Dermis blood vessel endothelial cell (primary cell): Measurements from ENCODE around the gene SPDL1. TPM values are rescaled to one million over a fixed set of nuclear protein-coding genes. Genes with fewer than 3 reads are reported as not detected.
A peak's percentile ranks its signal among the peaks of the same experiment; 100 is the strongest.

Experiments
- DNase-seq: peaks from one replicate; pipeline ENCODE4 v3.0.0; 2010
- total RNA-seq: library from RNA; depleted of rRNA; stranded (reverse); fragments of >200 nt; gene quantifications from 2 replicates; pipeline ENCODE4 v1.2.3, GENCODE V29; 2014

Gene SPDL1, protein sequence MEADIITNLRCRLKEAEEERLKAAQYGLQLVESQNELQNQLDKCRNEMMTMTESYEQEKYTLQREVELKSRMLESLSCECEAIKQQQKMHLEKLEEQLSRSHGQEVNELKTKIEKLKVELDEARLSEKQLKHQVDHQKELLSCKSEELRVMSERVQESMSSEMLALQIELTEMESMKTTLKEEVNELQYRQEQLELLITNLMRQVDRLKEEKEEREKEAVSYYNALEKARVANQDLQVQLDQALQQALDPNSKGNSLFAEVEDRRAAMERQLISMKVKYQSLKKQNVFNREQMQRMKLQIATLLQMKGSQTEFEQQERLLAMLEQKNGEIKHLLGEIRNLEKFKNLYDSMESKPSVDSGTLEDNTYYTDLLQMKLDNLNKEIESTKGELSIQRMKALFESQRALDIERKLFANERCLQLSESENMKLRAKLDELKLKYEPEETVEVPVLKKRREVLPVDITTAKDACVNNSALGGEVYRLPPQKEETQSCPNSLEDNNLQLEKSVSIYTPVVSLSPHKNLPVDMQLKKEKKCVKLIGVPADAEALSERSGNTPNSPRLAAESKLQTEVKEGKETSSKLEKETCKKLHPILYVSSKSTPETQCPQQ
- total RNA-seq, result 10.9 and 27.5 TPM in 2 replicates

DNA sequence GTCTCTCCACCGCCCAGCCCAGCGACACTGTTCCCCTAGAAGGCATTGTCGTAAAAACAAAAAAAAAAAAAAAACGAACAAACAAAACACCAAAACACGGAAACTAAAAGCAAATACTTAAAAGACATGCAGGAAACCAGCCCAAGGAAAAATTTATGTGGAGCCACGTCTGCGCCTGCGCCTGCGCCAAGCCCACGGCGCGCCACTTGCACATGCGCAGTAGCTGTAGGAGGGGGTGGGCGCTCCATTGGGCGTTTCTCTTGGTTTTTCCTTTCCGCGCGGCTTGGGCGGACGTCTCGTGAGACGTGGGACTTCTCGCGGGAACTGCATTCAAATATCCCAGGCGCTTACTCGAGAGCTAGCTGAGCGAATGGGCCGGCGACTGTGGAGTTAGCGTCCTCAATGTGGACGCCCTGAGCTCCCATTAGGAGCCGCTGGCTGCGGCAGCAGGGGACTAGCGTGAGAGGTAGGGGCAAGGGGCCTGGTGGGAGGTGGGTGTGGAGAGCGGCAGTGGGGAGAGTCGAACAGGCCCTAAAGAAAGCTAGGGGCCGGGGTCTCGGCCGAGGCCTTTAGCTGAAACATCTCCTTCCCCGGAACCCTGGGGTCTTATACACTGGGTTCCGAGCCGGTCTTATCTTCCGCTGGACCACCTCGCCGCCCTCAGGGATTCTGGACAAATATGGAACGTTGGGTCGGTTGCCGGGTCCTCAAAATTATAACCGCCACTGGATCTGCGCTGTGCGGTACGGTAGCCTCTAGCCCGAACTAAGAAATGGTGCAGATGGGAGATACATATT, at the start of gene SPDL1:
SPDL1 (plus strand) TSS at position 350 of the 797 bp plus-strand sequence. CDS start 4,644 bp downstream, outside the sequence.
- DNase-seq, result peak; percentile 98

DNA sequence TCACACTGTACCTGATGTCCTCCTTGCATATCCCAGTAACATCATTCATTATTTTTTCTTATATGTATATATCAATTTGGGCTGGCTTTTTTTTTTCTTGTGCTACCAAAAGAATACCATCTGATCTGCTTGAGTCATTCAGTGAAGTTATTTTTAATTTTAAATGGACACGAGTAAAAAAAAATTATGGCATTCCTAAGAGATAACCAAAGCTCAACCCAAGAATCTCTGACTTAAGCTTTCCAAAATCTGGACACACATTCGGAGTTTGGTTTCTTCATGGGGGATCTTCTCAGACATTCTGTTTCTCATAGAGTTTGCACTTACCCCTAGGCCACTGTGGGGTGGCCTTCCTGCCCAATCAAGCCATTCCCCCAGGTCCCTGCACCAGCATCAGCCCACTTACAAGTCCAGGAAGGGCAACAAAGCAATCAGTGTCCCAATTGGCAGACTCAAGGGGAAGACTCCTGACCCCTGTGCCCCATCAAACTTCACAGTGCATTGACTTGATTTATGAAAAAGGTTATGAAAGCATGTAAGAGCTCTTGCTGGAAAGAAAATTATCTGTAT, 49.2 kb upstream of the SPDL1 start:
- DNase-seq, result no peak

DNA sequence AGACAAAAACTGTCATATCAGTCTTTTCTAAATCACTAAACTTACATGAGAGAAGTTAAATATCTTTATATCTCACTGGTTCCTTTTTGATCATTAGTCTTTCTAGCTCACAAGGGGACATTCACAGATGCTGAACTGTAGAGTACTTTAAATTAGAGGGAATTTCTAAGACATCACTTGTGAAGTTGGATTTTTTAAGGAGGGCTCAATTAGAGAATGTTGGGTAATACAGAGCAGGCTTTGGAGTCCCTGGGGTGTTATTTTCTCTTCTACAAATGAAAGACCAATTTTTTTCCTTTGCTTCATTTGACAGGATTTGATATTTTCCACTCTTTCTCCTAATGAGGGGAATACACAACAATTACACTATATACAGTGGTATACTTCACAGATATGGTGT, 48.6 kb upstream of the SPDL1 start:
- DNase-seq, result no peak

DNA sequence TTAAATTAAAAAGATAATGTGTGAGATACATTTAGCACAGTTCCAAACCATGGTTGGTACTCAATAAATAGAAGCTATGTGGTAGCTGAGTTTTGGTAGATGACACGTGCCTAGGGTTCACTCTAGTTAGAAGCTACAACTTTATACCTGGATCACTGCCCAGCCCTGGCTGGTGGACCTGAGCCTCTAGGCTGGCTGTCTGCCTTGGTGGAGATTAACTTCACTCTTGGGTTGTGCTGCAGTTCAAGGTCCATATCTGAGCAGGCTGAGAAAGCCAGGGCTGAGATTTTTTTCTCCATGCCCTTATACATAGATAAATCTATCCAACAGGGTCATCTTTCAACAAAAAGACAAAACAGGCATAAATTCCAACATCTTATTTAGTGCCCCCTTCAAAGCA, 44.6 kb upstream of the SPDL1 start:
- no peak for DNase-seq

DNA sequence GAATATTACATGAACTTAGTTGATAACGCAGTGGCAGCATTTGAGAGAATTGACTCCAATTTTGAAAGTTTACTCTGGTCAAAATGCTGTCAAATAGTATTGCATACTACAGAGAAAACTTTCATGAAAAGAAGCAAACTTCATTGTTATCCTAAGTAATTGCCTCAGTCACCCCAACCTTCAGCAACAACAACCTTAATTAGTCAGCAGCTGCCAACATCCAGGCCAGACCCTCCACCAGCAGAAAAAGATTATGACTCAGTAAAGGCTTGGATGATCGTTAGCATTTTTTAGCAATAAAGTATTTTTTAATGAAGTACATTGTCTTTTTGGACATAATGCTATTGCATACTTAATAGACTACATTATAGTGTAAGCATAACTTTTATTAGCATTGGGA, 40.8 kb upstream of the SPDL1 start:
- no peak for DNase-seq

DNA sequence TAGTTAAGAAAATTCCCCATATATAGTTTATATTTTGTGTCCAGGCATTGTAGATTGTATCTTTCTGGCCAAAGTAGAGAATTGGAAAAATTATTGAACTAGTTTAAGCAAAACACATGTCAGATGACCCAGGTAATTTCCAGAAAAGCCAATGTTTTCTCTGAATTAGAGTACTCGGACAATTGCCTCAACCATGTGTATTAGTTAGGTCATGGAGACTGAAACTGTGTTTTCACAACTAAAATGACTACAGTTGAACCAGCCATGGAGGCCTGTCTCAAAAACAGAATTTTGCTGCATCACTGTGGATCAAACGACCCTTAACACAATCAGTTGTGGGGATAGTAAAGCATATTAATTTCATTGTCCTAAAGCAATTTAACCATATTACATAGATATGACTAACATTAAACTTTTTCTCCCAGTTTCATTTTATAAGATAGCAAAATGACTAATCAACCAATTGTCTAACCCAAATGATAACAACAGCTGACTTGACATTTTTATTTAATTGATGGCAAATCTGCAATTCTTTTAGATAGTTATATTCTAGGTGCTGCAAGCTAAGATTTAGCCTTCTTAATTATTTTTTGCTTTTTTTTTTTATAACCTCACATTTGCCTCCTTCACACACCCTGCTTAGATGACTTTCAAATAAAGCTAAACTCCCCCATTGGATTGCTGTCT, 39.2 kb upstream of the SPDL1 start:
- DNase-seq, result no peak

DNA sequence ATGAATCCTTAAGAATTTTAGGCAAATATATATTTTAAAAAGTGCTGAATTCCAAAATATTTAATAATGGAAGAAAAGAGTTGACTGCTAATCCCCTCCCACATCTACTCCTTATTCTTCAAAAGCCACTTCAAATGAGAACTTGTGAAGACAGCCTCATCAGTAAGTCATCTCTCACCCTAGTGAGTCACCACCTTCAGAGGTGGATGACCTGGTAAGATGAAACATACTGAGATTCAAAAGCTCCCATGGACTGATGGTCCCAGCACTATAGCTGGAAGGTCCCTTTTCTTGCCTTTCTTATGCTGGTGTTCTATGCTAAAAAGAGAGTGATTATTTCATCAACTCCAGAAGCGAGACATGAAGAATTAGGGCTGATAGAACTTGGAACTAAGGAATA, 37.8 kb upstream of the SPDL1 start:
- DNase-seq, result no peak

DNA sequence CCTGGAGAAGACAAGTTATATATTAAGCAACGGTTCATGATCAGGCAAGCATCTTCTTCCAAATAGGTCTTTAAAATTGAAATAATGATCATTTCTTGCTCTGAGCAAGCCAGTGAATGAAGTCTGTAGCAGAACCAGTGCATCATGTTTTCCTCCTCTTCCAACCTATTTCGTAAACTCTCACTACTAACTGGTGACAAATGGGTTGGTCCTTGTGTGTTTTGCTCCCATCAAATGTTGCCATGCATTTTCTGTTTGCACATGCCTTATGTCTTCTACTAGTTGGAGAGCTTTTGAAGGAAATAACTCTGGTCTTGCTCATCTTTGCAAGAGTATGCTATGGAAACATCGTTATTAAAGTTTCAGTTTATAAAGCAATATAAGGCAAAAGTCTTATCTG, 37.2 kb upstream of the SPDL1 start:
- DNase-seq, result no peak

DNA sequence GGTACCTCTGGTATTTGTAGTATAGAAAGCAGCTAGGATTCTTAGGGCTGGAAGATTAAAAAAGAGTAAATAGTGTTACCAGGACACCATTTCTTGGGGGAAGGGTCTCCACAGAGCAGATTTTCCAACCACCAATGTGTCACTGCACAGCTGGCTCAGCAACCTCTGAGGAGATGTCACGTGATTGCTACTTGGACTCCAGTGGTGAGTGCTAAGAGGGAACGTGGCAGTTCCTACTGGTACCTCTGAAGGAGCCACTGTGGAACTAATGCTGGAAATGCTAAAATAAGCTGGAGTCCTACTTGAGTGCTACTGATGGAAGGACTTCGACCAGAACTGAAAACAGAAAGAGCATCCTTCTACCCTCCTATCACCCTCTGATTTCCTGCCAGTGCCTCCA, 36.1 kb upstream of the SPDL1 start:
- DNase-seq, result no peak

DNA sequence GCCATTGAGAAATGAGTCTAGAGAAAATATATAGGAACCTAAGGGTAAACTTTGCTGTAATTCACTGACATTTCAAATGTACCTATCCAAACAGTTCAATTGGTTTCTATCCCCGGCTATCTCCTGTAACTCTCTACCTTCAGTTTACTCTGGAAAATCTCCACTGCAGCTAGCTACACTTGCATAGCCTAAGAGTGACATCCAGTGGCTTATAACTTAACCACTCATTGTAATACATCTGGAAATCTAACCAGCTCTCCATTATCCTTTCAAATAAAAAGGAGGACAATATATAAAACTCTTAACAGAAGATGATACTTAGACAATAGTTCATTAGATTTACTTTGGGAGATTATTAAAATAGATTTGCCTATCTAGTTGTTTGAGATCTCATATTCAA, 35.3 kb upstream of the SPDL1 start:
- DNase-seq, result no peak

DNA sequence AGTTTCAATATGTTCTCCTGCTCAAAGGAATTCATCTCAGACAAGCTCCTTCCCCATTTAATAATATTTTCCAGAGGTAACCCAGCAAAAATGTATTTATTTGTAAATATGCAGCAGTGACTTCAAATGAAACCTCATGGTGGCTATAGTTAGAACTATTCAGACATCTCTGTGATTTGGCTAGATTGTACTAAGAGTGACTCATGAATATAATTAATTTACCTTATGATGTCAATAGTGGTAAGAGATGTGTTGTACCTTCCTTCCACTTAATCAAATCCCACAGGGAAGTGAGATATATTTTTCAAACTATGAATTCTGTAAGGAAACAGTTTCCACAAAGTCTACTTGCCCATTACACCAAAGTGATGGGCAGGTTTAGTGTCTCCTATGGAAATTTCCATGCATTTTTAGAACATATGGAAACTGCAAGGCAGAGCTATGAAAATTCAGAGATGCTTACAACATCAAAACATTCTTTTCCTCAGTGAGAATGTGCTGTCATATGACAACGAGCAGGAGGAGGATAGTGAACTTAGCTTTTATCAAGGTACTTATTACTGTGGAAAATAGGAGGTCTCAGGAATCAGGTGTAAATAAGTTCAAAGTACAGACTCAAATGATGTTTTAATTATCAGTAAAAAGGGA, 34.0 kb upstream of the SPDL1 start:
- no peak for DNase-seq

DNA sequence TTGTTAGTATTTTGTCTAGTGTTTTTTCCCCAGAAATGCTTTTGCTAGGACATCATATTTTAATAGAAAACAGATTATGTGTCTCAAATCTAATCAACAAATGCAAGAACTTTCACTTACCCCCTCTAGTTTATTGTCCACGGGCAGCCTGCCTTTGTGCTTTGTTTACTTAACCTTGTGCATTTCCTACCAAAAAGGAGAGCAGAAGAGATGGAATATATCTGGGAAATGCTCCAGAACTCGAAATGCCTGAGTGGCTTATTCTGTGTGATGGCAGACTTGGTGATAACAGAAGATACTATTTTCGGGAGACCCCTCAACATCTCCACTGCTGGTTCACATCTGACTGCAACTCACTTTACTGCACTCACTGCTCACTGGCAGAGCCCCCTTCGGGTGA, 33.3 kb upstream of the SPDL1 start:
- no peak for DNase-seq

DNA sequence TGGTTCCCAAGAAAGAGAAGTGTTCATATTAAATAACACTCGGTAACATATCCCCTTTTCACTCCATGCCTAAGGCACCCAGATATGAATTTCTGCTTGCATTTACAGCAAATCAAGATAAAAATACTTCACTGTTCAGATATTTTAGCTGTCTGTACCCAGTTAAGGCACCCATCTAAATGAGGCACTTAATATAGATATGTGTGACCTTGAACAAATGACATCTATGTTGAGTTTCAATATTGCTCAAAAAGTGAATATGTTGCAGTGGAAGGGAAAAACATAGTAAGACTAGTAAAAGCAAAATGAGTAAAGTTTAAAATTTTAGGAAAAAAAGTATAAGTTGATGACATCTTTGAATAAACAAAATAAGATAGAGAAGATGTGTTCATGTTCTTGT, 32.4 kb upstream of the SPDL1 start:
- no peak for DNase-seq

DNA sequence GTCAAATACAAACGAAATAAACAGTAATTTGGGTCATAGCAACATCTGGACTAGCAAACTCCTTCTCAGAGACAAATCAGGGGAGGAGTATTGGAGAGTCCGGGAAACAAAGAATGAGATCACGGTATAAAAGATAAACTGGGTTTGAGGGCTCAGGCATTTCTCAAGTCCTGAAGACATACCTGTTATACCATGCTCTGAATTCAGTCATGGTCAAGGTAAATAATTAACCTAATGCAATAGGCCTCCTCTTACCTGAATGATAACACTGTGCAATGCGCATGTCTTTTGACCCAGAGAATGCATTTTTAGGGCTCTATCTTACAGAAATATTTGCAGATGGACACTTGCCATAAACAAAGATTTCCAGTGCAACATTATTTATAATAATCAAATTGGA, 31.9 kb upstream of the SPDL1 start:
- DNase-seq, result no peak

DNA sequence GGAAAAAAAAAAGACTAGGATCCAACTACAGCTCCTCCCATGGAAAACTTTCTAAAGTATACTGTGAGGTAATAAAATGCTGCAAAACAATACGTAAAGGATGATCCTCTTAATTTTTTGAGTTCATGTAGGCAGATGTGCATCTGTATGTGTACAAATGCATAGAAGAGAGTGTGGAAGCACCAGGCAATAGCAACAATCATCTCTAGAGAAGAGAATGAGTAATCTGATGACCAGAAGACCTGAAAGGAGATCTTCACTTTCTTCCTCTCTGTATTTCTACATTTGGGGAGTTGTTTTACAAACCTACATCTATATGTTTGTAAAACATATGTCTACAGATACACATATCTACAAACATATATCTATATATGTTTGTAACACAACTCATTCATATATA, 29.3 kb upstream of the SPDL1 start:
- DNase-seq, result no peak

DNA sequence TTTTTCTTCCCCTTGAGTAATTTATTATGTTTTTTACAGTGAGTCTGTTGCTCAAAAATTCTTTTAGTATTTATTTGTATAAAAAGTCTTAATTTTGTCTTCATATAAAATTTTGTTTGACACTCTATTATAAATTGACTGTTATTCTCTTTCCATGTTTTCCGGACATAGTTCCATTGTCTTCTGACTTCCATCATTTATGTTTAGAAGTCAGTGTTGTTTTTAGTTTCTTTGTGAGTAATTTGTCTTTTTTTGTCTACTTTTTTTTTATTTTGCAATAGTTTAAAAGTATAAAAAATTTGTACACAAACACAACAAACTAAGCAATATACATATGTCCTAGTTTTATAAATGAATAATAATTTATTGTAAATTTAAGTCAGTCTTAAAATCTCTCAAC, 25.7 kb upstream of the SPDL1 start:
- DNase-seq, result no peak

DNA sequence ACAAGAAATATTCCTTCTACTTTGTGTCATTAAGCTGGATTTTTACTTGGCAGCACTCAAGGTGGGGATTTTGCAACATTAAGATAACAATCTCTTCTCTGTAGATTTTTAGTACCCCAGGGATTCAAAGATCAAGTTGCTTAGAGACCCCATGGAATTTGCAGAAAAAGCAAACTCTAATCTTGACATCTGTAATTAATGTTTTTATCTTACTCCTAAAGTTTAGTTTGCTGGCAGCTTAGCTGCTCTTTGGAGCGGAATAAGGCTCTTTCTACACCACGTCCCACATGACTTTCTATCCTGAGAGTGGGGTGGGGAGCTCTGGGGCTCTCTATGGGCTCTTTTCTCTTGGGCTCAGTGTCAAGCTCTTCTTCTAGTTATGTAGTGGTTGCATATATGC, 21.7 kb upstream of the SPDL1 start:
- no peak for DNase-seq

DNA sequence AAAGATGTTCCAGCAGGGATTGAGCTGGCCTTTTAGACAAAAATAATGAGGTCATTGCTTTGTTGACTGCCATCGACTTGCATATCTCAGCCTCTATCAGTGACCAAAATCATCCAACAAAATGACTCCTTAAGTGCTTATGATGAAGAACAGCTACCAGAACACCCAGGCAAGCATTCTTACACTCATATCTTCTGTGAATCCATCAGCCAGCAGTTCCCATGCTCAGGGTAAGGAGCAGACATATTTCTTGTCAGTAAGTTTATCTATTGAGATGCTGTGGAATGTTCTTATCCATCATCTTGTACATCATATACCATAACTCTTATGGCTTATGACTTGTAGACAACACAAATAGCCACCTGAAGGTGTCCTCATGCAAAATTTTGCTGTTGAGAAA, 20.2 kb upstream of the SPDL1 start:
- DNase-seq, result no peak

DNA sequence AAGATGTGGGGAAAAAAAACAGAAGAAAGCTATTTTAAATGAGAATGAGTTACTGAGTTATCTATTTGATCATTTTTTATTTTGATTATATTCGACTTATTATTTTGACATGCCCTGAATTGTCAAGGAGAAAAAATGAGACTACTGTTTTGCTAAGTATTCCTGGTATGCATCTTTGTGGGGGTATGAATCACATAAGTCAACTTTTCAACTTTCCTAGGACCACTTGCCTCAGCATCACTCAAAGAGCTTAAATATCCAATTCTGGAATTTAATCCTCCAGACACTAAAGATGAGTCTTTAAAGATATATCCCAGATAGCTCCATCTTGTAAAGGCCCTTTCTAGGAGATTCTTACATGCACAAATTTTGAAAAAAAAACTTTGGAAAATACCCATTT, 17.4 kb upstream of the SPDL1 start:
- no peak for DNase-seq

DNA sequence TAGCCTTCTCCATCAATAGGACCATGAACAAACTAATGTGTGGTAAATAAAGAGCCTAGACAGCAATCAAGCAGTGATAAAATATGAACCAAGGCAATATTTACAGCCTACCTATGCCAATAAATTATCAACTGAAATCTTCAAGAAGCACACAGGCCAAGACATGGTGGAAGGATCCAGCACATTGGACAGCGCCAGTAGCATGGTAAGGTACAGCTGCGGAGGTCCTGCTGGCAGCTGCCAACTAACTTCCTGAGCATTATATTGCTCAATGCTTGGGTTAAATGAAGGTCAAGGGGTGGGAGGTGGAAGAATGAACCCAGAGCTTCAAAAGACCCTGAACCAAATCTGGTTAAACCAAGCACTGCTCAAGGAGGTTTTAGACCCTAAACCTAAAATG, 16.5 kb upstream of the SPDL1 start:
- peak; percentile 25 for DNase-seq

DNA sequence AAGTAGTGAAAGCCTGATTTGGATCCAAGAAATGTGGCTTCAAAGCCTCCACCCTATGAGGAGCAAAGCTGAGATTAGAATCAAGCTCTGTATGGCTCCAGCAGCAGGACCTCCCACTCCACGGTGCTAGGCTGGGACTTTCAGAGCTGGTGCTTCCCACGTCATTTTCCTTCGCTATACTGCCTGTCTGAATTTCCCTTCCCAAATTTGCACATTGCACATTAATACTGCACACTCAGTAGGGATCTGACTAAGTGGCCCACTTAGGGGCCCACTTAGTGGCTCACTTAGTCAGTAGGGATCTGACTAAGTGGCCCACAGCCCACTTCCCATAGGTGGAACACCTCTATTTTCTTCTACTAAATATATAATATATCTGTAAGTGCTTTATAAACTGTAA, 14.1 kb upstream of the SPDL1 start:
- no peak for DNase-seq

DNA sequence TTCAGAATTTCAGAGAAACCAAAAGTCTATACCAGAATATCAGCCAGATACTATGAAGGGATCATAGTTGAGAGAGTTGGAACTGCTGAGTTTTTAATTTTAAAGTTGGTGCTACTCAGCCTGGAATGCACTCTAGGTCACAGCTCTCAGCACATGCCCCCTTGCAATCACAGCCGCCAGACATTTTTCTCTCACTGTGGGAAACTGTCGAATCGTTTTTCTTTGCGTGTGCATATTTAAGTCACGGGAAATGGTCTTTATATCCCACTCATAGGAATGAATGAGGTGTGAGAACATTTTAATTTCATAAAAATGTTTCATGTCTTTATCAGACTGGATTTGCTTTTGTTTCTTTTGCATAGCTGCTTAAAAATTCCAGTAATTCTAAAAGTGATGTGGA, 12.2 kb upstream of the SPDL1 start:
- no peak for DNase-seq
